ENCODE measurements around the gene HOXA7. TPM values are rescaled to one million over a fixed set of nuclear protein-coding genes. Genes with fewer than 3 reads are reported as not detected.

The HOXA7 gene
- total RNA-seq, 6 experiments from 2014 or later, result not detected

GRCh38 chr7:27175626-27176523 is 19.4 kb upstream of the HOXA7 start:
- Histone ChIP-seq H3K27ac (no peak overlapping the region), H3K9me3 (no peaks in the 10 kb centered on the region), H3K4me3 (no peak overlapping the region), H3K27me3 (peaks cover 54 to 97% of the 10 kb centered on the region in 2 donors), H3K4me1 (peaks cover 0 to 14% (median 0%) of the 10 kb centered on the region in 4 donors), H3K36me3 (no peaks in the 10 kb centered on the region)
- intact Hi-C loops (cut with DNase I), result no loop called here
- 23% methylated on average over 28 of the region's 40 CpGs for WGBS (ENCODE audit: insufficient coverage, low coverage, low lambda C conversion rate, missing lambda C conversion rate)
- no peak for TF ChIP-seq POLR2A (IDR thresholded peaks at IDR 0.05)
- TF ChIP-seq CTCF (IDR thresholded peaks at IDR 0.05), result no peak
- DNase-seq, result peak in 2 of 3 donors; percentile 35 to 52
- ATAC-seq, result no peak

GRCh38 chr7:27174874-27175625 is 18.6 kb upstream of the HOXA7 start:
- peaks cover 56 to 95% of the 10 kb centered on the region in 2 donors for H3K27me3 ChIP-seq
- TF ChIP-seq CTCF (IDR thresholded peaks at IDR 0.05) (no peak), POLR2A (IDR thresholded peaks at IDR 0.05) (no peak)
- WGBS (ENCODE audit: insufficient coverage, low coverage, low lambda C conversion rate, missing lambda C conversion rate), result 23% methylated on average over 8 of the region's 12 CpGs
- intact Hi-C loops (cut with DNase I), result no loop called here
- H3K27ac ChIP-seq, result no peak overlapping the region
- H3K4me3 ChIP-seq, result no peak overlapping the region
- no peak for ATAC-seq
- H3K9me3 ChIP-seq, result no peaks in the 10 kb centered on the region
- peak in 2 of 3 donors; percentile 22 to 36 for DNase-seq
- peaks cover 0 to 13% (median 0%) of the 10 kb centered on the region in 4 donors for H3K4me1 ChIP-seq
- H3K36me3 ChIP-seq, result no peaks in the 10 kb centered on the region

GRCh38 chr7:27173956-27174873 is 17.7 kb upstream of the HOXA7 start, which contains the start of gene HOXA10:
TSS of gene HOXA10 (minus strand) at chr7:27174320. CDS start at chr7:27174306, 14 bp downstream.
- DNase-seq (peak in 2 of 3 donors; percentile 31 to 42), ATAC-seq (no peak)
- no peaks in the 10 kb centered on the region for H3K9me3 ChIP-seq
- peak within 1 kb of the TSS; percentile 1 to 27 (median 23) for H3K4me3 ChIP-seq
- WGBS (ENCODE audit: insufficient coverage, low coverage, low lambda C conversion rate, missing lambda C conversion rate), result 8% methylated on average over 13 of the region's 82 CpGs
- peaks cover 56 to 96% of the 10 kb centered on the region in 2 donors for H3K27me3 ChIP-seq
- no peak within 1 kb of the TSS for H3K27ac ChIP-seq
- H3K4me1 ChIP-seq, result peaks cover 0 to 7% (median 0%) of the 10 kb centered on the region in 4 donors
- no peaks in the 10 kb centered on the region for H3K36me3 ChIP-seq
- intact Hi-C loops (cut with DNase I), result no loop called here
- TF ChIP-seq POLR2A (IDR thresholded peaks at IDR 0.05) (no peak), CTCF (IDR thresholded peaks at IDR 0.05) (no peak)

GRCh38 chr7:27173511-27173955 is 17.1 kb upstream of the HOXA7 start:
- peak in 3 of 4 donors; percentile 32 to 49 (median 46) for ATAC-seq
- Histone ChIP-seq H3K4me3 (peak overlapping the region; percentile 1 to 27 (median 23)), H3K9me3 (no peaks in the 10 kb centered on the region), H3K27ac (no peak overlapping the region), H3K4me1 (peaks cover 0 to 7% (median 0%) of the 10 kb centered on the region in 4 donors), H3K36me3 (no peaks in the 10 kb centered on the region), H3K27me3 (peaks cover 49 to 97% of the 10 kb centered on the region in 2 donors)
- TF ChIP-seq POLR2A (IDR thresholded peaks at IDR 0.05) (no peak), CTCF (IDR thresholded peaks at IDR 0.05) (no peak)
- intact Hi-C loops (cut with DNase I), result no loop called here
- WGBS (ENCODE audit: insufficient coverage, low coverage, low lambda C conversion rate, missing lambda C conversion rate), result no CpG with 5 or more reads among the region's 59 CpGs
- peak; percentile 32 to 56 (median 40) for DNase-seq
